Chondrocyte (in vitro differentiated cells): Measurements from ENCODE around the gene GSG1L. TPM values are rescaled to one million over a fixed set of nuclear protein-coding genes. Genes with fewer than 3 reads are reported as not detected.

ENCODE experiments used
- DNase-seq: peaks from one replicate; pipeline ENCODE4 v3.0.0; 2021; ENCODE audit warnings: mixed read lengths, low spot score
- H3K27ac Mint-ChIP-seq: one replicate; pipeline ENCODE4 v1.8.0; 2021; ENCODE audit warnings: mild to moderate bottlenecking, moderate library complexity, mixed read lengths; ENCODE audit not compliant: unreplicated experiment
- H3K27me3 Mint-ChIP-seq: 2 replicates; pipeline ENCODE4 v1.8.0; 2021; ENCODE audit warnings: low read depth, mixed read lengths
- H3K36me3 Mint-ChIP-seq: 2 replicates; pipeline ENCODE4 v1.8.0; 2021; ENCODE audit warnings: low read depth, mixed read lengths
- H3K4me1 Mint-ChIP-seq: 2 replicates; pipeline ENCODE4 v1.8.0; 2021; ENCODE audit warnings: low read depth, mild to moderate bottlenecking, mixed read lengths
- H3K4me3 Mint-ChIP-seq: one replicate; pipeline ENCODE4 v1.8.0; 2021; ENCODE audit warnings: mild to moderate bottlenecking, moderate library complexity, mixed read lengths; ENCODE audit not compliant: unreplicated experiment
- H3K9me3 Mint-ChIP-seq: 2 replicates; pipeline ENCODE4 v1.8.0; 2021; ENCODE audit warnings: low read depth, mixed read lengths
- total RNA-seq: library from RNA; stranded (reverse); gene quantifications from 3 replicates; pipeline ENCODE4 v1.2.1, GENCODE V29; 2021
- TF ChIP-seq, protein P1 (sequence below): fragments of 200-600 bp; sonication (generic); IDR thresholded peaks from 2 replicates; pipeline ENCODE4 v1.5.0; 2021; ENCODE audit warnings: antibody characterized with exemption, mild to moderate bottlenecking, moderate library complexity

GSG1L gene
- total RNA-seq, 1 donor from 2014 or later: not detected

- Mint-ChIP-seq H3K9me3 (peaks cover 10% of the 10 kb centered on the region), H3K4me1 (no peaks in the 10 kb centered on the region), H3K27me3 (peaks cover 17% of the 10 kb centered on the region), H3K4me3 (no peak overlapping the region), H3K36me3 (peaks cover 1% of the 10 kb centered on the region), H3K27ac (no peak overlapping the region)
- no peak for DNase-seq
- TF ChIP-seq, protein P1, sequence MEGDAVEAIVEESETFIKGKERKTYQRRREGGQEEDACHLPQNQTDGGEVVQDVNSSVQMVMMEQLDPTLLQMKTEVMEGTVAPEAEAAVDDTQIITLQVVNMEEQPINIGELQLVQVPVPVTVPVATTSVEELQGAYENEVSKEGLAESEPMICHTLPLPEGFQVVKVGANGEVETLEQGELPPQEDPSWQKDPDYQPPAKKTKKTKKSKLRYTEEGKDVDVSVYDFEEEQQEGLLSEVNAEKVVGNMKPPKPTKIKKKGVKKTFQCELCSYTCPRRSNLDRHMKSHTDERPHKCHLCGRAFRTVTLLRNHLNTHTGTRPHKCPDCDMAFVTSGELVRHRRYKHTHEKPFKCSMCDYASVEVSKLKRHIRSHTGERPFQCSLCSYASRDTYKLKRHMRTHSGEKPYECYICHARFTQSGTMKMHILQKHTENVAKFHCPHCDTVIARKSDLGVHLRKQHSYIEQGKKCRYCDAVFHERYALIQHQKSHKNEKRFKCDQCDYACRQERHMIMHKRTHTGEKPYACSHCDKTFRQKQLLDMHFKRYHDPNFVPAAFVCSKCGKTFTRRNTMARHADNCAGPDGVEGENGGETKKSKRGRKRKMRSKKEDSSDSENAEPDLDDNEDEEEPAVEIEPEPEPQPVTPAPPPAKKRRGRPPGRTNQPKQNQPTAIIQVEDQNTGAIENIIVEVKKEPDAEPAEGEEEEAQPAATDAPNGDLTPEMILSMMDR: no peak
Observed at GRCh38 chr16:28027055-28027454, 36.5 kb downstream of the GSG1L start.

GRCh38 chr16:28025631-28026030, 37.9 kb downstream of the GSG1L start:
- Mint-ChIP-seq H3K36me3 (peaks cover 1% of the 10 kb centered on the region), H3K27ac (no peak overlapping the region), H3K27me3 (peaks cover 13% of the 10 kb centered on the region), H3K4me3 (no peak overlapping the region), H3K9me3 (peaks cover 19% of the 10 kb centered on the region), H3K4me1 (no peaks in the 10 kb centered on the region)
- TF ChIP-seq, protein P1: no peak
- DNase-seq: no peak

DNA sequence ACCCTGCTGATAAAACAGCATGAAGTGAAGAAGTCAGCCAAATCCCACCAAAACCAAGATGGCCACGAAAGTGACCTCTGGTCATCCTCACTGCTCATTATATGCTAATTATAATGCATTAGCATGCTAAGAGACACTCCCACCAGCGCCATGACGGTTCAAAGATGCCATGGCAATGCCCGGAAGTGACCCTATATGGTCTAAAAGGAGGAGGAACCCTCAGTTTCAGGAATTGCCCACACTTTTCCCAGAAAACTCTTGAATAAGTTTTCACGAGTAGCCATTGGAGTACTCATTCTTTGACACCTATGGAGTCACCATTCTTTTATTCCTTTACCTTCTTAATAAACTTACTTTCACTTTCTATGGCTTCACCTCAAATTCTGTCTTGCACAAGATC, 44.3 kb downstream of the GSG1L start:
- no peak overlapping the region for H3K4me3 Mint-ChIP-seq
- TF ChIP-seq, protein P1: no peak
- no peak overlapping the region for H3K27ac Mint-ChIP-seq
- DNase-seq: no peak
- H3K27me3 Mint-ChIP-seq: peaks cover 29% of the 10 kb centered on the region
- no peaks in the 10 kb centered on the region for H3K36me3 Mint-ChIP-seq
- no peaks in the 10 kb centered on the region for H3K4me1 Mint-ChIP-seq
- H3K9me3 Mint-ChIP-seq: peaks cover 11% of the 10 kb centered on the region

- TF ChIP-seq, protein P1: no peak
- peaks cover 10% of the 10 kb centered on the region for H3K4me1 Mint-ChIP-seq
- no peak overlapping the region for H3K27ac Mint-ChIP-seq
Observed at GRCh38 chr16:28014851-28015250, 48.7 kb downstream of the GSG1L start.

GRCh38 chr16:28013878-28014277, 49.6 kb downstream of the GSG1L start:
- DNase-seq: no peak
- peaks cover 1% of the 10 kb centered on the region for H3K9me3 Mint-ChIP-seq
- TF ChIP-seq, protein P1: no peak
- H3K27me3 Mint-ChIP-seq: peaks cover 38% of the 10 kb centered on the region
- H3K36me3 Mint-ChIP-seq: no peaks in the 10 kb centered on the region
- H3K27ac Mint-ChIP-seq: no peak overlapping the region
- H3K4me1 Mint-ChIP-seq: peaks cover 10% of the 10 kb centered on the region
- H3K4me3 Mint-ChIP-seq: no peak overlapping the region

More at GRCh38 chr16:28014851-28015250, 48.7 kb downstream of the GSG1L start:
- no peaks in the 10 kb centered on the region for H3K36me3 Mint-ChIP-seq
- no peak overlapping the region for H3K4me3 Mint-ChIP-seq
- peaks cover 36% of the 10 kb centered on the region for H3K27me3 Mint-ChIP-seq
- H3K9me3 Mint-ChIP-seq: peaks cover 2% of the 10 kb centered on the region
- no peak for DNase-seq
